PC-9 (cell line): ENCODE data around the gene EYA4.

ENCODE experiments used
- EZH2 ChIP-seq: fragments of 200-600 bp; sonication (generic); IDR thresholded peaks from 2 replicates; pipeline ENCODE4 v1.8.0; 2017; ENCODE audit warnings: antibody characterized with exemption, low read depth
- TF ChIP-seq, protein P1 (sequence below): fragments of 200-600 bp; sonication (generic); conservative IDR thresholded peaks from 2 replicates; pipeline ENCODE4 v1.6.1; 2017; ENCODE audit warnings: mixed run types, antibody characterized with exemption, mild to moderate bottlenecking, moderate library complexity

DNA sequence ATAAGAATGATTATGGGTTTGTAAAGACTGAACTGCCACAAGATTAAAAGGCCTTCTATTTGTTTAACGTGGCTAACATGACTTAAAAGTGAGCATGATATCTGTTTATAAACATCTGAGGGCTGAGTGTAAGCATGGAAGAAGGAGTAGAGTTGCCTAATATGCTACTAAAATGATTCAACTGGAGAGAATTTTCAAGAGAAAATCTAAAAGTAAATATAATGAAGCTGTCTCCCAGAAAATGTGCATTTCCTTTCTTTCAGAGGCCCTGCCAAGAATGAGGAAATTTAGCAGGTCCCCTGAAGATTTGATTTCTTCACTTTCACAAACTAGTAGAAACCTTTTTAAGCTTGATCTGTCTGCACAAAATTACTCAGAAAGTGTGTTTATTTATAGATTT is 4.2 kb upstream of the EYA4 start:
- TF ChIP-seq, protein P1, sequence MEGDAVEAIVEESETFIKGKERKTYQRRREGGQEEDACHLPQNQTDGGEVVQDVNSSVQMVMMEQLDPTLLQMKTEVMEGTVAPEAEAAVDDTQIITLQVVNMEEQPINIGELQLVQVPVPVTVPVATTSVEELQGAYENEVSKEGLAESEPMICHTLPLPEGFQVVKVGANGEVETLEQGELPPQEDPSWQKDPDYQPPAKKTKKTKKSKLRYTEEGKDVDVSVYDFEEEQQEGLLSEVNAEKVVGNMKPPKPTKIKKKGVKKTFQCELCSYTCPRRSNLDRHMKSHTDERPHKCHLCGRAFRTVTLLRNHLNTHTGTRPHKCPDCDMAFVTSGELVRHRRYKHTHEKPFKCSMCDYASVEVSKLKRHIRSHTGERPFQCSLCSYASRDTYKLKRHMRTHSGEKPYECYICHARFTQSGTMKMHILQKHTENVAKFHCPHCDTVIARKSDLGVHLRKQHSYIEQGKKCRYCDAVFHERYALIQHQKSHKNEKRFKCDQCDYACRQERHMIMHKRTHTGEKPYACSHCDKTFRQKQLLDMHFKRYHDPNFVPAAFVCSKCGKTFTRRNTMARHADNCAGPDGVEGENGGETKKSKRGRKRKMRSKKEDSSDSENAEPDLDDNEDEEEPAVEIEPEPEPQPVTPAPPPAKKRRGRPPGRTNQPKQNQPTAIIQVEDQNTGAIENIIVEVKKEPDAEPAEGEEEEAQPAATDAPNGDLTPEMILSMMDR: no peak
- no peak for TF ChIP-seq EZH2
